SK-N-MC (cell line): ENCODE results near the gene HLX.

Source experiments
- EZH2 ChIP-seq: fragments of 200-600 bp; sonication (generic); IDR thresholded peaks from one replicate; pipeline ENCODE4 v1.6.1; 2017; ENCODE audit warnings: antibody characterized with exemption
- FOXP2 ChIP-seq: optimal IDR thresholded peaks from 2 replicates; pipeline ENCODE3; 2011; ENCODE audit warnings: mild to moderate bottlenecking, moderate library complexity; ENCODE audit not compliant: insufficient read depth; ENCODE audit errors: extremely low read length, control extremely low read depth
- POLR2AphosphoS5 ChIP-seq: IDR thresholded peaks from 2 replicates; pipeline ENCODE4 v1.6.1; 2012; ENCODE audit warnings: mild to moderate bottlenecking, low read depth, low read length, borderline replicate concordance

DNA sequence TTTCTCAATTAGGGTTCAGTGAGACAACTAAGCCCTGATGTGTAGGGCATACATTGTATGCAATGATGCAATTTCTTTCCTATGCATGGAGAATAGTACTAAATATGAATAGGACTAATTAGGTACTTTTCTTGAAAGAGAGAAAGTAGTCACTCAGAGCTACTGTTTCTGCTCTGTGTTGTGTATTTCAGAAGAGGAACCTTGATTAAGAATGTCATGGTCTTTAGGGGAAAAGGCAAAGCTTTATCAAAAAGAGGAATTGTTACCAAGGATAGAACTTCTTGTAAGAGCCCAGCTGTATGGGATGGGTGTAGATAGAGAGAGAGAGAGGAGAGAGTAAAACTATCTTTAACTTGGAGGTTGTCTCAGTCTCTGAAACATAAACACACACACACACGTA, 49.1 kb downstream of the HLX start:
- no peak for TF ChIP-seq POLR2AphosphoS5
- no peak for TF ChIP-seq EZH2
- no peak for TF ChIP-seq FOXP2
